HepG2 (cell line): ENCODE results near the gene ADAM22. TPM values are rescaled to one million over a fixed set of nuclear protein-coding genes. Genes with fewer than 3 reads are reported as not detected.

Source experiments
- CEBPG ChIP-seq: IDR thresholded peaks from 2 replicates; pipeline ENCODE4 v1.6.1; 2016
- CREM ChIP-seq, 2 experiments: sonication (generic) in 1 of 2; formaldehyde crosslinking in 1 of 2; IDR thresholded peaks; 2 replicates each; pipeline versions ENCODE4 v1.4.0 to v1.6.1; 2016 to 2020; ENCODE audit warnings: antibody characterized with exemption in 1 of 2, mild to moderate bottlenecking in 1 of 2, missing genetic modification reagents in 1 of 2
- HNF4G ChIP-seq, 2 experiments: sonication (generic) in 1 of 2; formaldehyde crosslinking in 1 of 2; IDR thresholded peaks; 2 replicates each; pipeline versions ENCODE4 v1.4.0 to v1.6.1; 2011 to 2020; ENCODE audit warnings: borderline replicate concordance in 2 of 2, low read depth in 2 of 2, mild to moderate bottlenecking in 2 of 2, low read length in 1 of 2, missing genetic modification reagents in 1 of 2, moderate library complexity in 1 of 2
- ISL2 ChIP-seq: sonication (generic); formaldehyde crosslinking; IDR thresholded peaks from 2 replicates; pipeline ENCODE4 v1.5.0; 2020; ENCODE audit warnings: missing genetic modification reagents
- MEF2D ChIP-seq: sonication (generic); formaldehyde crosslinking; IDR thresholded peaks from 2 replicates; pipeline ENCODE4 v1.5.1; 2020; ENCODE audit warnings: mild to moderate bottlenecking, missing genetic modification reagents
- ONECUT2 ChIP-seq: sonication (generic); formaldehyde crosslinking; IDR thresholded peaks from 2 replicates; pipeline ENCODE4 v1.4.0; 2020; ENCODE audit warnings: missing genetic modification reagents
- ZBTB7B ChIP-seq: sonication (generic); formaldehyde crosslinking; IDR thresholded peaks from 2 replicates; pipeline ENCODE4 v1.4.0; 2020; ENCODE audit warnings: missing genetic modification reagents
- ZNF687 ChIP-seq: sonication (generic); formaldehyde crosslinking; IDR thresholded peaks from 2 replicates; pipeline ENCODE4 v1.5.1; 2020; ENCODE audit warnings: mild to moderate bottlenecking, missing genetic modification reagents, moderate library complexity
- ZNF768 ChIP-seq: sonication (generic); formaldehyde crosslinking; IDR thresholded peaks from 2 replicates; pipeline ENCODE4 v1.4.0; 2020; ENCODE audit warnings: missing genetic modification reagents
- polyA plus RNA-seq, 8 experiments: library from polyadenylated mRNA; depleted of rRNA in 3 of 8; stranded (reverse) in 7 of 8; unstranded in 1 of 8; fragments of >200 nt; fragmentation: Illumina TruSeq in 4 of 8; extraction: Trizol in 4 of 8; gene quantifications; 2 replicates each; pipeline versions ENCODE4 v1.2.1 to v1.2.3, GENCODE V29; 2011 to 2016; ENCODE audit warnings: low read depth in 4 of 8, missing spikeins in 1 of 8, mixed read lengths in 1 of 8; ENCODE audit not compliant: insufficient read depth in 1 of 8
- total RNA-seq, 5 experiments: library from RNA; depleted of rRNA; stranded (reverse); fragments of >200 nt; fragmentation: Illumina TruSeq; extraction: Trizol; gene quantifications; 2 replicates each; pipeline ENCODE4 v1.2.3, GENCODE V29; 2016; ENCODE audit warnings: low read depth in 1 of 5
- TF ChIP-seq, protein P1 (sequence below): sonication (generic); formaldehyde crosslinking; IDR thresholded peaks from 2 replicates; pipeline ENCODE4 v1.4.0; 2020; ENCODE audit warnings: mild to moderate bottlenecking, missing genetic modification reagents
- TF ChIP-seq, protein P2 (sequence below): sonication (generic); formaldehyde crosslinking; IDR thresholded peaks from 2 replicates; pipeline ENCODE4 v1.4.0; 2020; ENCODE audit warnings: missing genetic modification reagents

The ADAM22 gene
- total and polyA plus RNA-seq, 2 of the 13 experiments (the other 11 are each of a cell fraction or from before 2014, with no cell fraction given): 1.9 to 6.7 TPM

GRCh38 chr7:88151119-88151790 lies 217.2 kb downstream of the ADAM22 start (continued):
- TF ChIP-seq ZNF687 (CRISPR knock-in tag) (no peak), ZBTB7B (peak; percentile 61), ISL2 (CRISPR knock-in tag) (peak; percentile 95), ONECUT2 (CRISPR knock-in tag) (peak; percentile 71), CEBPG (CRISPR knock-in tag) (peak; percentile 52), HNF4G (IDR thresholded peaks at IDR 0.05; ENCODE audit: borderline replicate concordance, low read depth, low read length) (no peak), HNF4G (CRISPR knock-in tag; IDR thresholded peaks at IDR 0.05; ENCODE audit: borderline replicate concordance, low read depth) (no peak), MEF2D (CRISPR knock-in tag) (0 out of 2 replicates have a peak, but pooled peaks have one; percentile 33), CREM (IDR thresholded peaks at IDR 0.05) (peak; percentile 65; the same call in 1 of the 2 replicates), CREM (CRISPR knock-in tag; IDR thresholded peaks at IDR 0.05) (no peak), ZNF768 (CRISPR knock-in tag) (no peak)
- TF ChIP-seq, protein P1, sequence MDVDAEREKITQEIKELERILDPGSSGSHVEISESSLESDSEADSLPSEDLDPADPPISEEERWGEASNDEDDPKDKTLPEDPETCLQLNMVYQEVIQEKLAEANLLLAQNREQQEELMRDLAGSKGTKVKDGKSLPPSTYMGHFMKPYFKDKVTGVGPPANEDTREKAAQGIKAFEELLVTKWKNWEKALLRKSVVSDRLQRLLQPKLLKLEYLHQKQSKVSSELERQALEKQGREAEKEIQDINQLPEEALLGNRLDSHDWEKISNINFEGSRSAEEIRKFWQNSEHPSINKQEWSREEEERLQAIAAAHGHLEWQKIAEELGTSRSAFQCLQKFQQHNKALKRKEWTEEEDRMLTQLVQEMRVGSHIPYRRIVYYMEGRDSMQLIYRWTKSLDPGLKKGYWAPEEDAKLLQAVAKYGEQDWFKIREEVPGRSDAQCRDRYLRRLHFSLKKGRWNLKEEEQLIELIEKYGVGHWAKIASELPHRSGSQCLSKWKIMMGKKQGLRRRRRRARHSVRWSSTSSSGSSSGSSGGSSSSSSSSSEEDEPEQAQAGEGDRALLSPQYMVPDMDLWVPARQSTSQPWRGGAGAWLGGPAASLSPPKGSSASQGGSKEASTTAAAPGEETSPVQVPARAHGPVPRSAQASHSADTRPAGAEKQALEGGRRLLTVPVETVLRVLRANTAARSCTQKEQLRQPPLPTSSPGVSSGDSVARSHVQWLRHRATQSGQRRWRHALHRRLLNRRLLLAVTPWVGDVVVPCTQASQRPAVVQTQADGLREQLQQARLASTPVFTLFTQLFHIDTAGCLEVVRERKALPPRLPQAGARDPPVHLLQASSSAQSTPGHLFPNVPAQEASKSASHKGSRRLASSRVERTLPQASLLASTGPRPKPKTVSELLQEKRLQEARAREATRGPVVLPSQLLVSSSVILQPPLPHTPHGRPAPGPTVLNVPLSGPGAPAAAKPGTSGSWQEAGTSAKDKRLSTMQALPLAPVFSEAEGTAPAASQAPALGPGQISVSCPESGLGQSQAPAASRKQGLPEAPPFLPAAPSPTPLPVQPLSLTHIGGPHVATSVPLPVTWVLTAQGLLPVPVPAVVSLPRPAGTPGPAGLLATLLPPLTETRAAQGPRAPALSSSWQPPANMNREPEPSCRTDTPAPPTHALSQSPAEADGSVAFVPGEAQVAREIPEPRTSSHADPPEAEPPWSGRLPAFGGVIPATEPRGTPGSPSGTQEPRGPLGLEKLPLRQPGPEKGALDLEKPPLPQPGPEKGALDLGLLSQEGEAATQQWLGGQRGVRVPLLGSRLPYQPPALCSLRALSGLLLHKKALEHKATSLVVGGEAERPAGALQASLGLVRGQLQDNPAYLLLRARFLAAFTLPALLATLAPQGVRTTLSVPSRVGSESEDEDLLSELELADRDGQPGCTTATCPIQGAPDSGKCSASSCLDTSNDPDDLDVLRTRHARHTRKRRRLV: no peak
- TF ChIP-seq, protein P2, sequence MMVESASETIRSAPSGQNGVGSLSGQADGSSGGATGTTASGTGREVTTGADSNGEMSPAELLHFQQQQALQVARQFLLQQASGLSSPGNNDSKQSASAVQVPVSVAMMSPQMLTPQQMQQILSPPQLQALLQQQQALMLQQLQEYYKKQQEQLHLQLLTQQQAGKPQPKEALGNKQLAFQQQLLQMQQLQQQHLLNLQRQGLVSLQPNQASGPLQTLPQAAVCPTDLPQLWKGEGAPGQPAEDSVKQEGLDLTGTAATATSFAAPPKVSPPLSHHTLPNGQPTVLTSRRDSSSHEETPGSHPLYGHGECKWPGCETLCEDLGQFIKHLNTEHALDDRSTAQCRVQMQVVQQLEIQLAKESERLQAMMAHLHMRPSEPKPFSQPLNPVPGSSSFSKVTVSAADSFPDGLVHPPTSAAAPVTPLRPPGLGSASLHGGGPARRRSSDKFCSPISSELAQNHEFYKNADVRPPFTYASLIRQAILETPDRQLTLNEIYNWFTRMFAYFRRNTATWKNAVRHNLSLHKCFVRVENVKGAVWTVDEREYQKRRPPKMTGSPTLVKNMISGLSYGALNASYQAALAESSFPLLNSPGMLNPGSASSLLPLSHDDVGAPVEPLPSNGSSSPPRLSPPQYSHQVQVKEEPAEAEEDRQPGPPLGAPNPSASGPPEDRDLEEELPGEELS: peak; percentile 81
